K562 (cell line): ENCODE results near the gene PGF. TPM values are rescaled to one million over a fixed set of nuclear protein-coding genes. Genes with fewer than 3 reads are reported as not detected.
A peak's percentile ranks its signal among the peaks of the same experiment; 100 is the strongest.

ENCODE experiments used
- ATAC-seq: fragments of 200-7000 bp; cut with Tn5 transposase; 3 replicates; pipeline ENCODE4 v1.9.1; 2020; ENCODE audit warnings: moderate library complexity
- BruUV-seq: library from RNA; stranded (reverse); fragments of 400-500 nt; replicated peaks from 2 replicates; lab custom pipeline; 2021; lab: Mats Ljungman, UMichigan
- CTCF ChIA-PET: fragments of 300-600 bp; formaldehyde crosslinking; extraction: SDS; loops from one replicate; lab custom pipeline; 2021; ENCODE audit warnings: low intra/inter-chr PET ratio; lab: Yijun Ruan, JAX
- POLR2A ChIA-PET: fragments of 300-600, 350-650 bp; sonication (Branson Sonifier 250); formaldehyde crosslinking; extraction: SDS; loops from one replicate; lab custom pipeline; 2021; ENCODE audit warnings: antibody characterized with exemption, inconsistent platforms; lab: Yijun Ruan, JAX
- DNase-seq, 4 experiments: peaks; one replicate each; pipeline versions ENCODE4 v3.0.0 to v3.0.0-alpha.2; 2011 to 2018; ENCODE audit warnings: low spot score in 3 of 4, mixed read lengths in 3 of 4; ENCODE audit errors: extremely low read depth in 1 of 4
- FAIRE-seq: peaks from 2 replicates; lab custom pipeline; 2011; peaks lifted over from hg19 to GRCh38; lab: Jason Lieb, UNC
- H2AFZ ChIP-seq: 2 replicates; pipeline ENCODE4 v1.6.0; 2011; ENCODE audit warnings: low read depth, low read length, control low read depth, inconsistent platforms
- H3K27ac ChIP-seq: fragments of 200-600 bp; 3 replicates; pipeline ENCODE4 v1.8.0; 2011; ENCODE audit warnings: low read depth, mild to moderate bottlenecking, control low read depth, inconsistent platforms, low read length, moderate library complexity, mixed read lengths; ENCODE audit errors: extremely low read depth
- H3K27me3 ChIP-seq, 2 experiments: fragments of 300-600 bp in 1 of 2; 2 replicates in 1 of 2; 3 replicates in 1 of 2; pipeline versions ENCODE4 v1.6.0 to v1.8.0; 2011; ENCODE audit warnings: inconsistent platforms in 2 of 2, low read length in 2 of 2, mild to moderate bottlenecking in 1 of 2, mixed read lengths in 1 of 2, moderate library complexity in 1 of 2; ENCODE audit not compliant: control insufficient read depth in 2 of 2, insufficient read depth in 2 of 2
- H3K36me3 ChIP-seq: fragments of 300-600 bp; 3 replicates; pipeline ENCODE4 v1.8.0; 2011; ENCODE audit warnings: mild to moderate bottlenecking, low read length, inconsistent platforms; ENCODE audit not compliant: control insufficient read depth, insufficient read depth
- H3K4me1 ChIP-seq, 2 experiments: fragments of 200-600 bp in 1 of 2; replicated peaks in 1 of 2; 2 replicates in 1 of 2; 3 replicates in 1 of 2; pipeline versions ENCODE4 v1.5.1 to v1.8.0; 2011; ENCODE audit warnings: inconsistent platforms in 2 of 2, low read length in 2 of 2, mild to moderate bottlenecking in 1 of 2, mixed read lengths in 1 of 2, moderate library complexity in 1 of 2; ENCODE audit not compliant: control insufficient read depth in 2 of 2, insufficient read depth in 2 of 2
- H3K4me2 ChIP-seq: 2 replicates; pipeline ENCODE4 v1.6.1; 2011; ENCODE audit warnings: low read length, control low read depth, inconsistent platforms, mixed read lengths; ENCODE audit not compliant: insufficient read depth
- H3K4me3 ChIP-seq: fragments of 200-600 bp; sonication (generic), shearing (Covaris generic); 2 replicates; pipeline ENCODE4 v1.5.1; 2016; ENCODE audit warnings: control low read depth, inconsistent platforms
- H3K79me2 ChIP-seq: fragments of 200-600 bp; 3 replicates; pipeline ENCODE4 v1.8.0; 2011; ENCODE audit warnings: low read length, inconsistent platforms; ENCODE audit not compliant: control insufficient read depth, insufficient read depth
- H3K9ac ChIP-seq, 2 experiments: 2 replicates each; pipeline versions ENCODE4 v1.6.0 to v1.6.1; 2011; ENCODE audit warnings: low read depth in 2 of 2, low read length in 2 of 2, control low read depth in 1 of 2, inconsistent platforms in 1 of 2, mild to moderate bottlenecking in 1 of 2, mixed read lengths in 1 of 2; ENCODE audit not compliant: insufficient read depth in 1 of 2
- H3K9me1 ChIP-seq: one replicate; pipeline ENCODE4 v1.6.0; 2011; ENCODE audit warnings: inconsistent platforms, mild to moderate bottlenecking, low read length, moderate library complexity; ENCODE audit not compliant: control insufficient read depth, insufficient read depth
- H3K9me3 ChIP-seq: replicated peaks from 2 replicates; pipeline ENCODE4 v1.5.1; 2011; ENCODE audit warnings: low read depth, low read length, inconsistent platforms; ENCODE audit not compliant: control insufficient read depth, insufficient read depth
- H4K20me1 ChIP-seq: replicated peaks from 2 replicates; pipeline ENCODE4 v1.6.1; 2011; ENCODE audit warnings: low read length, inconsistent platforms, mixed read lengths; ENCODE audit not compliant: control insufficient read depth, insufficient read depth
- TFAP4 ChIP-seq: sonication (generic); formaldehyde crosslinking; IDR thresholded peaks from 2 replicates; pipeline ENCODE4 v1.8.0; 2022; ENCODE audit warnings: missing genetic modification reagents, mild to moderate bottlenecking, moderate library complexity, borderline replicate concordance
- ZFX ChIP-seq: sonication (generic); formaldehyde crosslinking; IDR thresholded peaks from 2 replicates; pipeline ENCODE4 v1.8.0; 2022; ENCODE audit warnings: mild to moderate bottlenecking, missing genetic modification reagents, moderate library complexity
- WGBS: fragments of 100-300 bp; shearing (Covaris generic); methylation state at CpG from one replicate; pipeline ENCODE4 v1.1.6; 2016; ENCODE audit warnings: low coverage, mixed read lengths; ENCODE audit not compliant: insufficient coverage; ENCODE audit errors: missing lambda C conversion rate; 5-methylcytosine and 5-hydroxymethylcytosine counted together
- in situ Hi-C: fragments of 300-500 bp; cut with MboI; formaldehyde crosslinking; loops from 4 replicates; pipeline ENCODE4 v1.15.0; 2018; ENCODE audit warnings: inconsistent platforms, mixed read lengths
- intact Hi-C: fragments of 100-400 bp; cut with micrococcal nuclease; formaldehyde crosslinking; loops from 2 replicates; pipeline ENCODE4 v1.14.2; 2022
- polyA plus RNA-seq, 8 experiments: library from polyadenylated mRNA; depleted of rRNA in 4 of 8; stranded (reverse) in 5 of 8; unstranded in 3 of 8; fragments of >200 nt; fragmentation: Nextera tagmentation in 2 of 8; fragmentation: Illumina TruSeq in 1 of 8; extraction: Ambion mirVana in 2 of 8; extraction: Trizol in 1 of 8; gene quantifications; 2 replicates each; pipeline versions ENCODE4 v1.2.1 to v1.2.3, GENCODE V29; 2011 to 2014; ENCODE audit warnings: inconsistent platforms in 1 of 8, missing spikeins in 1 of 8
- total RNA-seq, 7 experiments: library from RNA; depleted of rRNA in 6 of 7; stranded (reverse); fragments of >200 nt in 6 of 7; fragmentation: Illumina TruSeq in 2 of 7; extraction: Trizol in 2 of 7; gene quantifications; 2 replicates each; pipeline versions ENCODE4 v1.2.1 to v1.2.3, GENCODE V29; 2011 to 2021; ENCODE audit warnings: low replicate concordance in 1 of 7

Gene PGF
- total and polyA plus RNA-seq, 9 of the 15 experiments (the other 6 are each of a cell fraction or from before 2014, with no cell fraction given), result 0.04 to 0.44 (median 0.18) TPM

GRCh38 chr14:74934476-74935359 is 20.7 kb downstream of the PGF start:
- intact Hi-C loops (no loop called here), in situ Hi-C loops (no loop called here)
- ChIA-PET POLR2A (interaction anchor here (0.5 to 1.4 kb wide), 4 partner anchors 8 to 231 kb away, joined by 3 to 7 read pairs (median 3); partner anchors contain the start of gene RPS6KL1), CTCF (no interaction called here)
- Histone ChIP-seq H3K4me2 (no peak overlapping the region), H3K4me1 (peaks cover 6 to 15% of the 10 kb centered on the region in 2 experiments; a peak in 3 of 5 replicates), H3K36me3 (no peaks in the 10 kb centered on the region), H3K9ac (peak overlapping the region in 1 of 2 experiments; percentile 73; a peak in 3 of 4 replicates), H3K4me3 (no peak overlapping the region), H3K27ac (no peak overlapping the region), H4K20me1 (no peaks in the 10 kb centered on the region), H3K9me1 (no peaks in the 10 kb centered on the region), H3K27me3 (no peaks in the 10 kb centered on the region), H2AFZ (peak overlapping the region; percentile 74), H3K79me2 (no peaks in the 10 kb centered on the region), H3K9me3 (no peaks in the 10 kb centered on the region; the same call in 1 of the 2 replicates)
- DNase-seq, result no peak
- WGBS, result 77% methylated on average over 9 of the region's 26 CpGs
- 0 out of 2 replicates have a peak, but pooled peaks have one; percentile 15 for TF ChIP-seq ZFX (CRISPR knock-in tag)
- no peak for TF ChIP-seq TFAP4 (CRISPR knock-in tag)
- FAIRE-seq, result no peak
- peak; percentile 34; the same call in 2 of the 3 replicates for ATAC-seq
- no TSS peak for BruUV-seq
